WERI-Rb-1 (cell line): ENCODE results near the gene CHRDL1.

Source experiments
- DNase-seq: peaks from one replicate; pipeline ENCODE4 v3.0.0-alpha.2; 2020
- H3K27ac ChIP-seq: fragments of 250-450 bp; sonication (Bioruptor Pico); 2 replicates; pipeline ENCODE4 v1.5.1; 2020; ENCODE audit warnings: mild to moderate bottlenecking, moderate library complexity
- H3K27me3 ChIP-seq: fragments of 250-450 bp; sonication (Bioruptor Pico); 2 replicates; pipeline ENCODE4 v1.5.1; 2021; ENCODE audit warnings: mild to moderate bottlenecking, low read depth, moderate library complexity; ENCODE audit not compliant: insufficient read depth, severe bottlenecking
- H3K36me3 ChIP-seq: fragments of 250-450 bp; sonication (Bioruptor Pico); 2 replicates; pipeline ENCODE4 v1.5.1; 2020; ENCODE audit warnings: mild to moderate bottlenecking, moderate library complexity
- H3K4me3 ChIP-seq: 2 replicates; pipeline ENCODE4 v1.5.1; 2011; ENCODE audit warnings: low read depth, mild to moderate bottlenecking, control low read depth, low read length
- H3K9me3 ChIP-seq: fragments of 250-450 bp; sonication (Bioruptor Pico); 2 replicates; pipeline ENCODE4 v1.5.1; 2021; ENCODE audit warnings: mild to moderate bottlenecking, moderate library complexity; ENCODE audit not compliant: severe bottlenecking
- CTCF ChIP-seq: IDR thresholded peaks from 2 replicates; pipeline ENCODE4 v1.5.1; 2011; ENCODE audit warnings: low read depth, mild to moderate bottlenecking, control low read depth, inconsistent platforms, low read length

CHRDL1 gene

GRCh38 chrX:110698696-110699095 lies 96.9 kb downstream of the CHRDL1 start:
- TF ChIP-seq CTCF, result no peak
- Histone ChIP-seq H3K4me3 (no peak overlapping the region), H3K27me3 (peaks cover 55% of the 10 kb centered on the region), H3K27ac (no peak overlapping the region), H3K9me3 (no peaks in the 10 kb centered on the region), H3K36me3 (no peaks in the 10 kb centered on the region)
- no peak for DNase-seq

GRCh38 chrX:110692866-110693265 lies 102.8 kb downstream of the CHRDL1 start:
- H3K27ac ChIP-seq, result no peak overlapping the region
- no peaks in the 10 kb centered on the region for H3K36me3 ChIP-seq
- no peak overlapping the region for H3K4me3 ChIP-seq
- H3K27me3 ChIP-seq, result peaks cover 21% of the 10 kb centered on the region
- no peak for DNase-seq
- TF ChIP-seq CTCF, result no peak
- H3K9me3 ChIP-seq, result no peaks in the 10 kb centered on the region

- no peaks in the 10 kb centered on the region for H3K36me3 ChIP-seq
- no peak overlapping the region for H3K27ac ChIP-seq
- no peak for DNase-seq
- H3K27me3 ChIP-seq, result peaks cover 22% of the 10 kb centered on the region
- TF ChIP-seq CTCF, result no peak
- H3K9me3 ChIP-seq, result no peaks in the 10 kb centered on the region
- no peak overlapping the region for H3K4me3 ChIP-seq
Observed at GRCh38 chrX:110691446-110691845, 104.2 kb downstream of the CHRDL1 start.

GRCh38 chrX:110684653-110685052 lies 111.0 kb downstream of the CHRDL1 start:
- Histone ChIP-seq H3K4me3 (no peak overlapping the region), H3K27me3 (peaks cover 42% of the 10 kb centered on the region), H3K36me3 (no peaks in the 10 kb centered on the region), H3K27ac (no peak overlapping the region), H3K9me3 (no peaks in the 10 kb centered on the region)
- no peak for DNase-seq
- TF ChIP-seq CTCF, result no peak

GRCh38 chrX:110683925-110684324 lies 111.7 kb downstream of the CHRDL1 start:
- Histone ChIP-seq H3K4me3 (no peak overlapping the region), H3K9me3 (no peaks in the 10 kb centered on the region), H3K27me3 (peaks cover 47% of the 10 kb centered on the region), H3K36me3 (no peaks in the 10 kb centered on the region), H3K27ac (no peak overlapping the region)
- DNase-seq, result no peak
- no peak for TF ChIP-seq CTCF

GRCh38 chrX:110678591-110678990 lies 117.0 kb downstream of the CHRDL1 start:
- no peaks in the 10 kb centered on the region for H3K9me3 ChIP-seq
- H3K36me3 ChIP-seq, result no peaks in the 10 kb centered on the region
- H3K27ac ChIP-seq, result no peak overlapping the region
- no peak for TF ChIP-seq CTCF
- peaks cover 59% of the 10 kb centered on the region for H3K27me3 ChIP-seq
- no peak for DNase-seq
- no peak overlapping the region for H3K4me3 ChIP-seq
